GM23338 (cell line): ENCODE measurements around the gene NT5DC2. TPM values are rescaled to one million over a fixed set of nuclear protein-coding genes. Genes with fewer than 3 reads are reported as not detected.
A peak's percentile ranks its signal among the peaks of the same experiment; 100 is the strongest.

Experiments used
- ATAC-seq: fragments of 200-7000 bp; cut with Tn5 transposase; 3 replicates; pipeline ENCODE4 v1.9.1; 2020
- DNase-seq: peaks from one replicate; pipeline ENCODE4 v3.0.0-alpha.2; 2015; ENCODE audit warnings: low spot score
- H2AFZ ChIP-seq: fragments of 200-600 bp; sonication (generic); 2 replicates; pipeline ENCODE4 v1.8.0; 2016; ENCODE audit warnings: antibody characterized with exemption, mild to moderate bottlenecking, moderate library complexity
- H3F3A ChIP-seq: fragments of 200-600 bp; sonication (generic); replicated peaks from 2 replicates; pipeline ENCODE4 v1.8.0; 2017; ENCODE audit warnings: antibody characterized with exemption, mixed run types, low read depth
- H3K27ac ChIP-seq: fragments of 200-600 bp; sonication (generic); 2 replicates; pipeline ENCODE4 v1.6.1; 2016; ENCODE audit warnings: low read depth
- H3K27me3 ChIP-seq: fragments of 200-600 bp; sonication (generic); 2 replicates; pipeline ENCODE4 v1.8.0; 2016; ENCODE audit warnings: mild to moderate bottlenecking, mixed run types, moderate library complexity; ENCODE audit not compliant: insufficient read depth
- H3K36me3 ChIP-seq: fragments of 200-600 bp; sonication (generic); 2 replicates; pipeline ENCODE4 v1.8.0; 2016; ENCODE audit warnings: mild to moderate bottlenecking; ENCODE audit not compliant: insufficient read depth
- H3K4me1 ChIP-seq: fragments of 200-600 bp; sonication (generic); 2 replicates; pipeline ENCODE4 v1.8.0; 2016; ENCODE audit warnings: mild to moderate bottlenecking, moderate library complexity; ENCODE audit not compliant: insufficient read depth
- H3K4me2 ChIP-seq: fragments of 200-600 bp; sonication (generic); 2 replicates; pipeline ENCODE4 v1.7.1; 2017; ENCODE audit warnings: mixed run types
- H3K4me3 ChIP-seq: fragments of 200-600 bp; sonication (generic); 2 replicates; pipeline ENCODE4 v1.6.1; 2016; ENCODE audit warnings: mixed run types
- H3K79me2 ChIP-seq: fragments of 200-600 bp; sonication (generic); replicated peaks from 2 replicates; pipeline ENCODE4 v1.8.0; 2017; ENCODE audit warnings: mild to moderate bottlenecking; ENCODE audit not compliant: insufficient read depth
- H3K9me2 ChIP-seq: fragments of 200-600 bp; sonication (generic); 2 replicates; pipeline ENCODE4 v1.8.0; 2017; ENCODE audit not compliant: insufficient read depth
- H4K20me1 ChIP-seq: fragments of 200-600 bp; sonication (generic); replicated peaks from 2 replicates; pipeline ENCODE4 v1.8.0; 2017; ENCODE audit warnings: mild to moderate bottlenecking; ENCODE audit not compliant: insufficient read depth
- H3K27ac Mint-ChIP-seq: 2 replicates; pipeline ENCODE4 v1.8.0; 2020; ENCODE audit warnings: inconsistent platforms, mild to moderate bottlenecking, moderate library complexity, mixed read lengths
- H3K27me3 Mint-ChIP-seq: 3 replicates; pipeline ENCODE4 v1.8.0; 2022; ENCODE audit warnings: low read depth, mild to moderate bottlenecking, moderate library complexity, mixed read lengths, inconsistent platforms; ENCODE audit not compliant: insufficient read depth, poor library complexity
- H3K36me3 Mint-ChIP-seq: 3 replicates; pipeline ENCODE4 v1.8.0; 2021; ENCODE audit warnings: low read depth, mild to moderate bottlenecking, inconsistent platforms, moderate library complexity, mixed read lengths
- H3K4me1 Mint-ChIP-seq: 3 replicates; pipeline ENCODE4 v1.8.0; 2020; ENCODE audit warnings: mild to moderate bottlenecking, inconsistent platforms, mixed read lengths
- H3K4me3 Mint-ChIP-seq: 3 replicates; pipeline ENCODE4 v1.8.0; 2021; ENCODE audit warnings: moderate library complexity, mild to moderate bottlenecking, inconsistent platforms, mixed read lengths
- H3K9me3 Mint-ChIP-seq: 3 replicates; pipeline ENCODE4 v1.8.0; 2020; ENCODE audit warnings: moderate library complexity, mild to moderate bottlenecking, inconsistent platforms, mixed read lengths
- CREB1 ChIP-seq: fragments of 250-450 bp; sonication (Bioruptor Pico); IDR thresholded peaks from 2 replicates; pipeline ENCODE4 v1.5.0; 2020; ENCODE audit warnings: low read depth, mild to moderate bottlenecking, moderate library complexity
- ETS1 ChIP-seq: IDR thresholded peaks from 2 replicates; pipeline ENCODE4 v1.6.1; 2016; ENCODE audit warnings: antibody characterized with exemption
- EZH2 ChIP-seq: fragments of 200-600 bp; sonication (generic); IDR thresholded peaks from one replicate; pipeline ENCODE4 v1.8.0; 2017; ENCODE audit warnings: antibody characterized with exemption, mild to moderate bottlenecking, low read depth; ENCODE audit not compliant: unreplicated experiment
- EZH2phosphoT487 ChIP-seq: fragments of 200-600 bp; sonication (generic); IDR thresholded peaks from one replicate; pipeline ENCODE4 v1.8.1; 2018; ENCODE audit warnings: antibody characterized with exemption; ENCODE audit not compliant: unreplicated experiment
- POLR2AphosphoS5 ChIP-seq: IDR thresholded peaks from 2 replicates; pipeline ENCODE4 v1.6.1; 2016; ENCODE audit warnings: antibody characterized with exemption, low read depth
- REST ChIP-seq: IDR thresholded peaks from one replicate; pipeline ENCODE4 v1.6.1; 2018; ENCODE audit warnings: antibody characterized with exemption; ENCODE audit not compliant: unreplicated experiment
- STAT1 ChIP-seq: IDR thresholded peaks from one replicate; pipeline ENCODE4 v1.6.1; 2016; ENCODE audit warnings: antibody characterized with exemption; ENCODE audit not compliant: unreplicated experiment
- ZNF331 ChIP-seq: fragments of 250-450 bp; sonication (Bioruptor Pico); IDR thresholded peaks from 2 replicates; pipeline ENCODE4 v1.5.0; 2020; ENCODE audit warnings: low read depth, mild to moderate bottlenecking, moderate library complexity
- ZNF462 ChIP-seq: fragments of 250-450 bp; sonication (Bioruptor Pico); IDR thresholded peaks from 2 replicates; pipeline ENCODE4 v1.5.0; 2020; ENCODE audit warnings: mild to moderate bottlenecking, moderate library complexity
- polyA plus RNA-seq: library from polyadenylated mRNA; unstranded; fragments of >200 nt; fragmentation: Nextera tagmentation; extraction: Ambion mirVana; gene quantifications from 2 replicates; pipeline ENCODE4 v1.2.1, GENCODE V29; 2016
- total RNA-seq: library from RNA; depleted of rRNA; stranded (reverse); fragments of >200 nt; shearing (Covaris generic); gene quantifications from 2 replicates; pipeline ENCODE4 v1.2.3, GENCODE V29; 2014
- TF ChIP-seq, protein P1 (sequence below), 2 experiments: fragments of 200-600 bp in 1 of 2; sonication (generic) in 1 of 2; conservative IDR thresholded peaks; 2 replicates each; pipeline versions ENCODE4 v1.5.1 to v1.6.1; 2016 to 2017; ENCODE audit warnings: antibody characterized with exemption in 2 of 2, low read depth in 2 of 2, mild to moderate bottlenecking in 2 of 2, moderate library complexity in 1 of 2

The NT5DC2 gene
- total and polyA plus RNA-seq, 2 experiments from 2014 or later = 269 to 324 TPM

DNA sequence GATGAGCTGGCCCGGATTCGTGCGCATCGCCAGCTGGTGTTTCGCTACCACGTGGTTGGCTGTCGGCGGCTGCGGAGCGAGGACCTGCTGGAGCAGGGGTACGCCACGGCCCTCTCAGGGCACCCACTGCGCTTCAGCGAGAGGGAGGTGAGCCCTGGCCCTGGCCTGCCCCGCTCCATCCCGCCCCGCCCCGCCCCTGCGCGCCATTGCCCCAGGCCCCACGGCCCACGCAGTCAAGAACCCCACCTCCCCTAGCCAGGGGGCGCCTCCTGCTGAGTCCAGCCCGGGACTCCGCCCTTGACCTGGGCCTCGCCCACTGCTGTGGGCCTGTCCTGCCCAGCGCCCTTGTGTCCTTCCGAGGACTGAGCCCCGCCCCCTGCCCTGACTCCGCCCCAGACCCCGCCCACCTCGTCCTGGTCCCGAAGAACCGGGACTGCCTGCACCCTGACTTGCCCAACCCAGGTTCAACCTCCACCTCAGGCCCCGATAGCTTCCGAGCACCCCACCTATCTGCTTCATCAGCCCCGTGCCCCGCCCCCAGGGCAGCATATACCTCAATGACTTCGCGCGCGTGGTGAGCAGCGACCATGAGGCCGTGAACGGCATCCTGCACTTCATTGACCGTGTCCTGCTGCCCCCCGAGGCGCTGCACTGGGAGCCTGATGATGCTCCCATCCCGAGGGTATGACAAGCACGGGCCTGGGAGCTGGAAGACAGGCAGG lies 14.8 kb downstream of the NT5DC2 start:
- Histone ChIP-seq H3K27ac (no peak overlapping the region), H3K79me2 (no peaks in the 10 kb centered on the region), H3F3A (0 out of 2 replicates have a peak, but pooled peaks cover 2% of the 10 kb centered on the region), H4K20me1 (no peaks in the 10 kb centered on the region), H3K9me2 (no peaks in the 10 kb centered on the region), H3K4me3 (peak overlapping the region; percentile 58), H2AFZ (peak overlapping the region; percentile 99), H3K4me1 (no peaks in the 10 kb centered on the region), H3K36me3 (no peaks in the 10 kb centered on the region), H3K27me3 (no peaks in the 10 kb centered on the region), H3K4me2 (peak overlapping the region; percentile 81)
- DNase-seq (peak; percentile 78), ATAC-seq (peak; percentile 77)
- H3K27me3 Mint-ChIP-seq = peaks cover 15% of the 10 kb centered on the region
- no peaks in the 10 kb centered on the region for H3K9me3 Mint-ChIP-seq
- H3K36me3 Mint-ChIP-seq = peaks cover 2% of the 10 kb centered on the region
- peak overlapping the region; percentile 70 for H3K4me3 Mint-ChIP-seq
- H3K27ac Mint-ChIP-seq = no peak overlapping the region
- peaks cover 3% of the 10 kb centered on the region; the same call in 2 of the 3 replicates for H3K4me1 Mint-ChIP-seq
- TF ChIP-seq EZH2 = no peak
- no peak for TF ChIP-seq POLR2AphosphoS5
- no peak for TF ChIP-seq REST
- no peak for TF ChIP-seq ZNF462 (CRISPR knock-in tag)
- TF ChIP-seq ETS1 = no peak
- no peak for TF ChIP-seq ZNF331 (CRISPR knock-in tag)
- TF ChIP-seq CREB1 = no peak
- no peak for TF ChIP-seq EZH2phosphoT487
- TF ChIP-seq, protein P1, sequence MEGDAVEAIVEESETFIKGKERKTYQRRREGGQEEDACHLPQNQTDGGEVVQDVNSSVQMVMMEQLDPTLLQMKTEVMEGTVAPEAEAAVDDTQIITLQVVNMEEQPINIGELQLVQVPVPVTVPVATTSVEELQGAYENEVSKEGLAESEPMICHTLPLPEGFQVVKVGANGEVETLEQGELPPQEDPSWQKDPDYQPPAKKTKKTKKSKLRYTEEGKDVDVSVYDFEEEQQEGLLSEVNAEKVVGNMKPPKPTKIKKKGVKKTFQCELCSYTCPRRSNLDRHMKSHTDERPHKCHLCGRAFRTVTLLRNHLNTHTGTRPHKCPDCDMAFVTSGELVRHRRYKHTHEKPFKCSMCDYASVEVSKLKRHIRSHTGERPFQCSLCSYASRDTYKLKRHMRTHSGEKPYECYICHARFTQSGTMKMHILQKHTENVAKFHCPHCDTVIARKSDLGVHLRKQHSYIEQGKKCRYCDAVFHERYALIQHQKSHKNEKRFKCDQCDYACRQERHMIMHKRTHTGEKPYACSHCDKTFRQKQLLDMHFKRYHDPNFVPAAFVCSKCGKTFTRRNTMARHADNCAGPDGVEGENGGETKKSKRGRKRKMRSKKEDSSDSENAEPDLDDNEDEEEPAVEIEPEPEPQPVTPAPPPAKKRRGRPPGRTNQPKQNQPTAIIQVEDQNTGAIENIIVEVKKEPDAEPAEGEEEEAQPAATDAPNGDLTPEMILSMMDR (conservative IDR thresholded peaks at IDR 0.05; ENCODE audit: low read depth in 2 of 2) = no peak
- no peak for TF ChIP-seq STAT1
